ENCODE measurements around the gene LRRC15. TPM values are rescaled to one million over a fixed set of nuclear protein-coding genes. Genes with fewer than 3 reads are reported as not detected.

The LRRC15 gene
- total RNA-seq, 1 donor from 2014 or later: not detected

GRCh38 chr3:194337965-194338753 is 31.4 kb downstream of the LRRC15 start:
- no peak overlapping the region for H3K4me3 Mint-ChIP-seq (ENCODE audit: unreplicated experiment)
- H3K4me1 Mint-ChIP-seq (ENCODE audit: low read depth, unreplicated experiment): peaks cover 10% of the 10 kb centered on the region
- H3K9me3 Mint-ChIP-seq (ENCODE audit: unreplicated experiment): peaks cover 5% of the 10 kb centered on the region
- TF ChIP-seq, protein P1, sequence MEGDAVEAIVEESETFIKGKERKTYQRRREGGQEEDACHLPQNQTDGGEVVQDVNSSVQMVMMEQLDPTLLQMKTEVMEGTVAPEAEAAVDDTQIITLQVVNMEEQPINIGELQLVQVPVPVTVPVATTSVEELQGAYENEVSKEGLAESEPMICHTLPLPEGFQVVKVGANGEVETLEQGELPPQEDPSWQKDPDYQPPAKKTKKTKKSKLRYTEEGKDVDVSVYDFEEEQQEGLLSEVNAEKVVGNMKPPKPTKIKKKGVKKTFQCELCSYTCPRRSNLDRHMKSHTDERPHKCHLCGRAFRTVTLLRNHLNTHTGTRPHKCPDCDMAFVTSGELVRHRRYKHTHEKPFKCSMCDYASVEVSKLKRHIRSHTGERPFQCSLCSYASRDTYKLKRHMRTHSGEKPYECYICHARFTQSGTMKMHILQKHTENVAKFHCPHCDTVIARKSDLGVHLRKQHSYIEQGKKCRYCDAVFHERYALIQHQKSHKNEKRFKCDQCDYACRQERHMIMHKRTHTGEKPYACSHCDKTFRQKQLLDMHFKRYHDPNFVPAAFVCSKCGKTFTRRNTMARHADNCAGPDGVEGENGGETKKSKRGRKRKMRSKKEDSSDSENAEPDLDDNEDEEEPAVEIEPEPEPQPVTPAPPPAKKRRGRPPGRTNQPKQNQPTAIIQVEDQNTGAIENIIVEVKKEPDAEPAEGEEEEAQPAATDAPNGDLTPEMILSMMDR (IDR thresholded peaks at IDR 0.05; ENCODE audit: partially characterized antibody, unreplicated experiment): no peak
- no peak for DNase-seq
- H3K36me3 Mint-ChIP-seq (ENCODE audit: unreplicated experiment): no peaks in the 10 kb centered on the region
- no peak overlapping the region for H3K27ac Mint-ChIP-seq (ENCODE audit: unreplicated experiment)
- peaks cover 8% of the 10 kb centered on the region for H3K27me3 Mint-ChIP-seq (ENCODE audit: unreplicated experiment)

DNA sequence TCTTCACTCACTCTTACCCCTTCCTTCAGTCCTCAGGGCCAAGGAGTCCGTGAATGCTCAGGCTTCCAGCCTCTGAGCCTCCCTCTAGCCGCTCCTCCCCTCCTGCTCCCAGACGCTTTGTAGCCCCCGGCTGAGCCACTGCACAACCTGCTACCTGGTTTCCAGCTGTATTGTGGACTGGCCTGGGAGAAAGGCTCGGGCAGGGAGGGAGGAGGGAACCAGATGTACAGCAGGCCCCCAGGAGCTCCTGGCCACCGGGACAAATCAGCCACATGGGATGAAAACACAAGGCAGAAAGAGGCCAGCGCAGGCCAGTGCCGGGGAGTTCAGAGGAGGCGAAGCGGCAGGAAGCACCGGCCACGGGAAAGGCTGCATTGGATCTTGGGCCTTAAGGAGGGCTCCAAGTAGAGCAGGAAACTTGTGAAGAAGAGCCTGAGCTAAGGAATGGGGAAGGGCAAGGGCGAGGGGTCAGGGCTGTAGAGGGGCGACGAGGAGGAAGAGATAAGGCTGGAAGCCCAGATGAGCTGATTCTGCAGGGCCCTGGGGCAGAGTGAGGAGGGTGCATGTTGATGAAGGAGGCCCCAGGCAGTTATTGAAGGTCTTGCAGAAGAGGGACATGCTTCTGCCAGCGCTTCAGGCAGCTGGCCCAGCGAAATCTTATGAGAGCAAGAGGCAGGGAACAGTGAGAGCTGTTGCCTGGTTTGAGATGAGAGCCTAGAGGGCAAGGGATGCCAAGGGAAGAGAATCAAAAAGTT is 32.8 kb downstream of the LRRC15 start:
- TF ChIP-seq, protein P1 (IDR thresholded peaks at IDR 0.05; ENCODE audit: partially characterized antibody, unreplicated experiment): no peak
- DNase-seq: no peak
- Mint-ChIP-seq H3K27ac (ENCODE audit: unreplicated experiment) (no peak overlapping the region), H3K4me1 (ENCODE audit: low read depth, unreplicated experiment) (peaks cover 13% of the 10 kb centered on the region), H3K4me3 (ENCODE audit: unreplicated experiment) (no peak overlapping the region), H3K27me3 (ENCODE audit: unreplicated experiment) (peaks cover 9% of the 10 kb centered on the region), H3K9me3 (ENCODE audit: unreplicated experiment) (peaks cover 6% of the 10 kb centered on the region), H3K36me3 (ENCODE audit: unreplicated experiment) (no peaks in the 10 kb centered on the region)

DNA sequence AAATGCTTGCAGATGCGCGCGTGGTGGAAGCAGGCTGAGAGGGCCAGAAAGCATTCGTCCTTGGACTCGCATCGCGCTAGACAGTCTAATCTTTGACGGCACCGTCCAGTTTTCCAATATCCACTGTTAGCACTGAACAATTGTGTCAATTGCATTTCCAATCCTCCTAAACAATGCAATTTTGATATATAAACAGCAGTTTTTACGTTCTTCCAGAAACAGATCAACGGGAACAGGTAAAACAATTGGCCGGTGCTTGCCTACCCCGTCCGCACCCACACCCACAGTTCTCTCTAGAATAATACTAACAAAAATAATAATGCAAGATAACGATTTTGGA is 35.6 kb downstream of the LRRC15 start:
- peaks cover 7% of the 10 kb centered on the region for H3K9me3 Mint-ChIP-seq (ENCODE audit: unreplicated experiment)
- DNase-seq: no peak
- peaks cover 6% of the 10 kb centered on the region for H3K27me3 Mint-ChIP-seq (ENCODE audit: unreplicated experiment)
- H3K4me3 Mint-ChIP-seq (ENCODE audit: unreplicated experiment): no peak overlapping the region
- no peak overlapping the region for H3K27ac Mint-ChIP-seq (ENCODE audit: unreplicated experiment)
- TF ChIP-seq, protein P1 (IDR thresholded peaks at IDR 0.05; ENCODE audit: partially characterized antibody, unreplicated experiment): peak; percentile 66
- H3K4me1 Mint-ChIP-seq (ENCODE audit: low read depth, unreplicated experiment): peaks cover 18% of the 10 kb centered on the region
- no peaks in the 10 kb centered on the region for H3K36me3 Mint-ChIP-seq (ENCODE audit: unreplicated experiment)

DNA sequence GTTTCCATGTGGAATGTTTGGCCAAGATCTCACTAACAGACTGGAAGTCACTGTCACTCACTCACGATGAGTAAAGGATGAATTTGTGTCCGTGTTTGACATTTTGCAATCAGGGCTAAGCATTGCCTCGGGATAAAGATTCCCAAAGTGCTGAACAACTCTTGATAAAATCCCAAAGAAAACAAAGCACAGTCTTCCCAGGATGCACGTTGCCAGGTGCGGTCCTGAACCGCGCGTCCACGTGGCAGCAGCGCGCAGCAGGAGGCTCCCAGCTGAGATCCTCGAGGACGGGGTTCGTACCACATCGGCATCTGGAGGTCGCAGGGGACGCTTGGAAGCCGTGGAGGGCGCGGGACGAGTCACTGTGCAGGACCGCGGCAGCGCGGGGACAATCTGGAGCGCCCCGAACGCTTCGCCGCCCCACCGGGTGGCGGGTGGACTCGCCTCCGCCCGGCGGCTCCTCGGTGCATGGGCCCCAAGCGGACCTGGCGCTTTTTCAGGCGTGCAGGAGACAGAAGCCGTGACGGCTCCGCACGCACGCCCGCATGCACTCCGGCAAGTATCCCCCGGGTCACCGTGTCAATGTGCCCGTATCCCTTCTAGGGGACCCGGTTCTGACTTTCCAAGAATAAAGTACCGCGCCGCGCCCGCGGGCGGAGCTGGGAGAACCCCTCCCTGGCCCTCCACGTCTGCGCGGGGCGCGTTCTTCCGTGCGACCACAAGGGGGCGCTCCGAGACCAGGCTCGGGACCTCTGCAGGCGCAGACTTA is 36.1 kb downstream of the LRRC15 start:
- Mint-ChIP-seq H3K36me3 (ENCODE audit: unreplicated experiment) (no peaks in the 10 kb centered on the region), H3K4me3 (ENCODE audit: unreplicated experiment) (peak overlapping the region; percentile 83), H3K9me3 (ENCODE audit: unreplicated experiment) (peaks cover 12% of the 10 kb centered on the region), H3K27ac (ENCODE audit: unreplicated experiment) (no peak overlapping the region), H3K27me3 (ENCODE audit: unreplicated experiment) (peaks cover 10% of the 10 kb centered on the region), H3K4me1 (ENCODE audit: low read depth, unreplicated experiment) (peaks cover 18% of the 10 kb centered on the region)
- DNase-seq: peak; percentile 95
- TF ChIP-seq, protein P1 (IDR thresholded peaks at IDR 0.05; ENCODE audit: partially characterized antibody, unreplicated experiment): peak; percentile 100
